Lower lobe of right lung (tissue), 2 donors: ENCODE data around the gene RPS14. TPM values are rescaled to one million over a fixed set of nuclear protein-coding genes. Genes with fewer than 3 reads are reported as not detected.
"Not testable (repeated sequence)": the region's sequence is repeated elsewhere in the genome, so short reads cannot be mapped to it uniquely, and the experiment has no call there.

Source experiments
- ATAC-seq, 2 donors: fragments of 200-7000 bp; cut with Tn5 transposase; one replicate each; pipeline ENCODE4 v1.9.1; 2020 to 2022; ENCODE audit warnings: mild to moderate bottlenecking in 2 of 2, moderate library complexity in 2 of 2
- DNase-seq: peaks from one replicate; pipeline ENCODE4 v3.0.0-alpha.2; 2020
- H3K27ac ChIP-seq: fragments of 200-600 bp; one replicate; pipeline ENCODE4 v1.8.0; 2022
- H3K27me3 ChIP-seq: fragments of 200-600 bp; one replicate; pipeline ENCODE4 v1.8.0; 2022; ENCODE audit warnings: low read depth
- H3K36me3 ChIP-seq: fragments of 200-600 bp; one replicate; pipeline ENCODE4 v1.8.0; 2022; ENCODE audit warnings: mild to moderate bottlenecking
- H3K4me1 ChIP-seq: fragments of 200-600 bp; one replicate; pipeline ENCODE4 v1.8.0; 2022
- H3K4me3 ChIP-seq: fragments of 200-600 bp; one replicate; pipeline ENCODE4 v1.8.0; 2022; ENCODE audit warnings: mild to moderate bottlenecking
- H3K9me3 ChIP-seq: fragments of 200-600 bp; one replicate; pipeline ENCODE4 v1.8.0; 2022
- intact Hi-C: fragments of 100-400 bp; cut with DNase I; formaldehyde crosslinking; loops from one replicate; pipeline ENCODE4 v1.11.0; 2022
- total RNA-seq: library from RNA; stranded (reverse); fragmentation: NEBNext Ultra II Directional; extraction: Animal tissue kit (Norgen Biotek cat#: 25700); gene quantifications from one replicate; pipeline ENCODE4 v1.2.1, GENCODE V29; 2021
- TF ChIP-seq, protein P1 (sequence below): fragments of 200-600 bp; IDR thresholded peaks from one replicate; pipeline ENCODE4 v1.8.0; 2022; ENCODE audit warnings: antibody characterized with exemption, mild to moderate bottlenecking
- donor health status: DM: no; HTN: yes; CAD: no; lungs with severe emphysema.

RPS14 gene
- total RNA-seq, 1 donor from 2014 or later, result 1,651 TPM

DNA sequence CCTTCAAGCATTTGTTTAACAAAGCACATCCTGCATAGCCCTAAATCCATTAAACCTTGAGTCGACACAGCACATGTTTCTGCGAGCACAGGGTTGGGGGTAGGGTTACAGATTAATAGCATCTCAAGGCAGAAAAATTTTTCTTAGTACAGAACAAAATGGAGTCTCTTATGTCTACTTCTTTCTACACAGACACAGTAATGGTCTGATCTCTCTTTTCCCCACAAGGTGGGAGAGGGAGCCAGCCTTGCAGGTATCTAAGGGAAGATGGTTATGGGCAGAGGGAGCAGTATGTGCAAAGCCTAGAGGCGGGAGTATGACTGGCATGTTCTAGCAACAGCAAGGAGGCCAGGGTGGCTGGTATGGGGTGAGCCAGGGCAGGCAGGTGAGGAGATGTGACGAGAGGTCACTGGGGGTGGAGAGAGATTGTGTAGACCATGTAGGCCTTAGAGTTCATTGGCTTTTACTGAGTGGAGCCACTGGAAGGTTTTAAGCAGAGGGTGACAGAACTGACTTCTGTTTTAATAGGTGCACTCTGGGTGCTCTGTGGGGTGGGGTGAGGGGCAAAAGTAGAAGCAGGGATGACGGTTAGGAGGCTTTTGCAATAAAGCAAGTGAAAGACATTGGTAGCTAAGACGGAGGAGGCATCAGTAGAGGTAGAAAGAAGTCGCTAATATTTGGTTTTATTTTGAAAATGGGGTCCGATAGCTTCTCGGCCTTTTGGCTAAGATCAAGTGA is 5.1 kb upstream of the RPS14 start:
- no peaks in the 10 kb centered on the region for H3K27me3 ChIP-seq
- H3K36me3 ChIP-seq, result no peaks in the 10 kb centered on the region
- intact Hi-C loops, result no loop called here
- H3K9me3 ChIP-seq, result no peaks in the 10 kb centered on the region
- H3K4me1 ChIP-seq, result peaks cover 4% of the 10 kb centered on the region
- no peak overlapping the region for H3K4me3 ChIP-seq
- TF ChIP-seq, protein P1, sequence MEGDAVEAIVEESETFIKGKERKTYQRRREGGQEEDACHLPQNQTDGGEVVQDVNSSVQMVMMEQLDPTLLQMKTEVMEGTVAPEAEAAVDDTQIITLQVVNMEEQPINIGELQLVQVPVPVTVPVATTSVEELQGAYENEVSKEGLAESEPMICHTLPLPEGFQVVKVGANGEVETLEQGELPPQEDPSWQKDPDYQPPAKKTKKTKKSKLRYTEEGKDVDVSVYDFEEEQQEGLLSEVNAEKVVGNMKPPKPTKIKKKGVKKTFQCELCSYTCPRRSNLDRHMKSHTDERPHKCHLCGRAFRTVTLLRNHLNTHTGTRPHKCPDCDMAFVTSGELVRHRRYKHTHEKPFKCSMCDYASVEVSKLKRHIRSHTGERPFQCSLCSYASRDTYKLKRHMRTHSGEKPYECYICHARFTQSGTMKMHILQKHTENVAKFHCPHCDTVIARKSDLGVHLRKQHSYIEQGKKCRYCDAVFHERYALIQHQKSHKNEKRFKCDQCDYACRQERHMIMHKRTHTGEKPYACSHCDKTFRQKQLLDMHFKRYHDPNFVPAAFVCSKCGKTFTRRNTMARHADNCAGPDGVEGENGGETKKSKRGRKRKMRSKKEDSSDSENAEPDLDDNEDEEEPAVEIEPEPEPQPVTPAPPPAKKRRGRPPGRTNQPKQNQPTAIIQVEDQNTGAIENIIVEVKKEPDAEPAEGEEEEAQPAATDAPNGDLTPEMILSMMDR, result no peak
- no peak overlapping the region for H3K27ac ChIP-seq
- ATAC-seq, result no peak
- no peak for DNase-seq

- H3K27me3 ChIP-seq, H3K4me1 ChIP-seq, H3K9me3 ChIP-seq, ATAC-seq, H3K36me3 ChIP-seq, intact Hi-C loops, H3K4me3 ChIP-seq, H3K27ac ChIP-seq, DNase-seq: not testable (repeated sequence)
These were observed 4.5 kb upstream of the RPS14 start for GRCh38 chr5:150454027-150454426.

GRCh38 chr5:150452914-150453313 is 3.4 kb upstream of the RPS14 start:
- H3K9me3 ChIP-seq, result no peaks in the 10 kb centered on the region
- no peaks in the 10 kb centered on the region for H3K27me3 ChIP-seq
- DNase-seq (no peak), ATAC-seq (no peak)
- TF ChIP-seq, protein P1, result no peak
- intact Hi-C loops, result no loop called here
- H3K27ac ChIP-seq, result no peak overlapping the region
- peaks cover 5% of the 10 kb centered on the region for H3K36me3 ChIP-seq
- H3K4me3 ChIP-seq, result no peak overlapping the region
- H3K4me1 ChIP-seq, result peaks cover 10% of the 10 kb centered on the region

- Histone ChIP-seq H3K4me1 (peaks cover 21% of the 10 kb centered on the region), H3K9me3 (no peaks in the 10 kb centered on the region), H3K27me3 (no peaks in the 10 kb centered on the region), H3K27ac (no peak overlapping the region), H3K4me3 (no peak overlapping the region), H3K36me3 (peaks cover 18% of the 10 kb centered on the region)
- DNase-seq (no peak), ATAC-seq (no peak)
- intact Hi-C loops, result no loop called here
- TF ChIP-seq, protein P1, result no peak
These were observed 2.1 kb upstream of the RPS14 start for GRCh38 chr5:150451594-150451993.

DNA sequence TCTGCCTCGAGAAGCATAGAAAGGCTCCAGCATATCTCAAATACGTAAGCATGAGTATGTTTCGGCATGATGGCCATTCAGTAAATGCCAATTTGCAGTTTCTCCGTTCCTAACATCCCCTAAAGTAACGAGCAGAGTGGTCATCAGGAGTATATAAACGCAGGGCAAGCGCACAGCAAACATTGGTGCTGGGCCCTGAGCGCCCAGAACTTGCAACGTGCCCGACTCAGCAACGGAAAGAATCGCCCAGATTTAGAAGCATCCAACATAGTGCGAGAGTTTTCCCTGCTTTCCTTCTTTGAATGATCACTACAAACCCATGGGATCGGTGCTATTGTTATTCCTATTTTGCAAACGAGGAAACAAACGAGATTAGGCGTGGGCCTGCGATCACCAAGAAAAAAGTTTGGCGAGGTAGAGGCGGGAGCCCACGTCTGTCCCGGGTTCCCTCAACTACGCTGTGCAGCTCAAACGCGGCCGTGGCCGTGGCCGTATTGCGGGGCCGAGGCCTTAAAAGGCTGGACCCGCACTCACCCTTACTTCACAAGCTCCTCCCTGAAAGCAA is 505 bp downstream of the RPS14 start:
- TF ChIP-seq, protein P1, result no peak
- no peak for DNase-seq
- intact Hi-C loops, result no loop called here
- H3K27me3 ChIP-seq, result no peaks in the 10 kb centered on the region
- ATAC-seq, result peak; percentile 67 to 74
- peak overlapping the region; percentile 95 for H3K27ac ChIP-seq
- H3K36me3 ChIP-seq, result peaks cover 44% of the 10 kb centered on the region
- no peaks in the 10 kb centered on the region for H3K9me3 ChIP-seq
- H3K4me1 ChIP-seq, result peaks cover 23% of the 10 kb centered on the region
- peak overlapping the region; percentile 94 for H3K4me3 ChIP-seq

DNA sequence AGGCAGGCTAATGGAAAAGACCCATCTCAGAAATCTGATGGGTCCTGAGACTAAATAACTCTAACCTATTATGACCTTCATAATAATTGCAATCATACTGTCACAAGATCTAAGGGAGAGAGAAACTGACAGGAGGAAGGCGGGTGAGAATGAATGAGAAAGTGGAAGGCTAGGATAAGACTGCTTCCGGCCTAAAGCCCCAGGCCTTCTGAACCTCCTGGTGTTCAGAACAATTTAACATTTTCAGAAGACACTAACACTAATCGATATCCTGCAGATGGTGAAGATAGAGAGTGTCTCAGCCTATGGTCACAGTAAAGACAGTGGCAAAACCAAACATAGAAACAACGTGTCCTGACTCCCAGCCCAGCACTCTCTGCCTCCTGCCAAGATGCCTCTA is 1.2 kb downstream of the RPS14 start:
- Histone ChIP-seq H3K4me1 (peaks cover 23% of the 10 kb centered on the region), H3K9me3 (no peaks in the 10 kb centered on the region), H3K27ac (peak overlapping the region; percentile 95), H3K36me3 (peaks cover 51% of the 10 kb centered on the region), H3K27me3 (no peaks in the 10 kb centered on the region), H3K4me3 (peak overlapping the region; percentile 94)
- DNase-seq (no peak), ATAC-seq (no peak)
- TF ChIP-seq, protein P1, result no peak
- intact Hi-C loops, result no loop called here
